Right kidney (tissue), 1 donor: ENCODE data around the gene DOCK3.
"Not testable (repeated sequence)": the region's sequence is repeated elsewhere in the genome, so short reads cannot be mapped to it uniquely, and the experiment has no call there.

Experiments
- DNase-seq: peaks from one replicate; pipeline ENCODE4 v3.0.0-alpha.2; 2016

DOCK3 gene

GRCh38 chr3:50804376-50804775, 129.6 kb downstream of the DOCK3 start:
- DNase-seq, result not testable (repeated sequence)

GRCh38 chr3:50805321-50805720, 130.6 kb downstream of the DOCK3 start:
- no peak for DNase-seq

GRCh38 chr3:50806031-50806430, 131.3 kb downstream of the DOCK3 start:
- DNase-seq, result no peak

GRCh38 chr3:50806806-50807205, 132.1 kb downstream of the DOCK3 start:
- DNase-seq, result no peak

GRCh38 chr3:50807266-50807665, 132.5 kb downstream of the DOCK3 start:
- DNase-seq, result no peak

- no peak for DNase-seq
These were observed 137.2 kb downstream of the DOCK3 start for GRCh38 chr3:50811893-50812292.

- no peak for DNase-seq
These were observed 141.1 kb downstream of the DOCK3 start for GRCh38 chr3:50815844-50816243.

- no peak for DNase-seq
These were observed 142.2 kb downstream of the DOCK3 start for GRCh38 chr3:50816894-50817293.

- DNase-seq, result no peak
These were observed 143.2 kb downstream of the DOCK3 start for GRCh38 chr3:50817756-50818529.

- no peak for DNase-seq
These were observed 145.2 kb downstream of the DOCK3 start for GRCh38 chr3:50819882-50820281.

- DNase-seq, result no peak
These were observed 151.1 kb downstream of the DOCK3 start for GRCh38 chr3:50825841-50826240.

- DNase-seq, result no peak
These were observed 155.7 kb downstream of the DOCK3 start for GRCh38 chr3:50830451-50830850.

GRCh38 chr3:50831009-50831408, 156.3 kb downstream of the DOCK3 start:
- DNase-seq, result not testable (repeated sequence)

GRCh38 chr3:50840983-50841489, 166.3 kb downstream of the DOCK3 start:
- DNase-seq, result no peak

GRCh38 chr3:50848308-50848707, 173.6 kb downstream of the DOCK3 start:
- DNase-seq, result no peak

- DNase-seq, result no peak
These were observed 176.1 kb downstream of the DOCK3 start for GRCh38 chr3:50850639-50851511.

GRCh38 chr3:50853936-50854335, 179.2 kb downstream of the DOCK3 start:
- DNase-seq, result no peak

GRCh38 chr3:50862221-50862620, 187.5 kb downstream of the DOCK3 start:
- no peak for DNase-seq

- DNase-seq, result no peak
These were observed 198.8 kb downstream of the DOCK3 start for GRCh38 chr3:50873376-50874157.

GRCh38 chr3:50874876-50875275, 200.1 kb downstream of the DOCK3 start:
- not testable (repeated sequence) for DNase-seq

GRCh38 chr3:50876947-50877346, 202.2 kb downstream of the DOCK3 start:
- DNase-seq, result no peak

GRCh38 chr3:50882733-50883132, 208.0 kb downstream of the DOCK3 start:
- DNase-seq, result not testable (repeated sequence)
